Neural progenitor cell (in vitro differentiated cells): ENCODE results near the gene SUPT20HL2. TPM values are rescaled to one million over a fixed set of nuclear protein-coding genes. Genes with fewer than 3 reads are reported as not detected.

Source experiments
- DNase-seq: peaks from one replicate; pipeline ENCODE4 v3.0.0-alpha.2; 2016; ENCODE audit warnings: low spot score
- H2AFZ ChIP-seq: fragments of 200-600 bp; sonication (generic); replicated peaks from 2 replicates; pipeline ENCODE4 v1.6.1; 2016; ENCODE audit warnings: antibody characterized with exemption
- H3F3A ChIP-seq: fragments of 200-600 bp; sonication (generic); 2 replicates; pipeline ENCODE4 v1.6.1; 2016; ENCODE audit warnings: antibody characterized with exemption, low read depth
- H3K27ac ChIP-seq: fragments of 200-600 bp; sonication (generic); 2 replicates; pipeline ENCODE4 v1.5.1; 2016; ENCODE audit warnings: mild to moderate bottlenecking
- H3K27me3 ChIP-seq: fragments of 200-600 bp; sonication (generic); 2 replicates; pipeline ENCODE4 v1.6.1; 2016; ENCODE audit warnings: mild to moderate bottlenecking, moderate library complexity
- H3K36me3 ChIP-seq: fragments of 200-600 bp; sonication (generic); 2 replicates; pipeline ENCODE4 v1.5.1; 2016
- H3K4me1 ChIP-seq: fragments of 200-600 bp; sonication (generic); 2 replicates; pipeline ENCODE4 v1.6.1; 2016; ENCODE audit warnings: mixed run types
- H3K4me2 ChIP-seq: fragments of 200-600 bp; sonication (generic); 2 replicates; pipeline ENCODE4 v1.6.1; 2016
- H3K4me3 ChIP-seq: fragments of 200-600 bp; sonication (generic); 2 replicates; pipeline ENCODE4 v1.5.1; 2016
- H3K79me2 ChIP-seq: fragments of 200-600 bp; sonication (generic); 2 replicates; pipeline ENCODE4 v1.6.1; 2016; ENCODE audit warnings: low read depth
- H3K9ac ChIP-seq: fragments of 200-600 bp; sonication (generic); 2 replicates; pipeline ENCODE4 v1.6.1; 2016
- H3K9me3 ChIP-seq: fragments of 200-600 bp; sonication (generic); 2 replicates; pipeline ENCODE4 v1.5.1; 2016; ENCODE audit warnings: low read depth
- H4K20me1 ChIP-seq: fragments of 200-600 bp; sonication (generic); 2 replicates; pipeline ENCODE4 v1.6.1; 2016; ENCODE audit warnings: low read depth
- H3K27ac Mint-ChIP-seq: 3 replicates; pipeline ENCODE4 v1.8.0; 2021; ENCODE audit warnings: mixed read lengths
- H3K27me3 Mint-ChIP-seq: 2 replicates; pipeline ENCODE4 v1.8.0; 2022; ENCODE audit warnings: low read depth, mild to moderate bottlenecking, inconsistent platforms, moderate library complexity, mixed read lengths; ENCODE audit not compliant: insufficient read depth
- H3K36me3 Mint-ChIP-seq: 3 replicates; pipeline ENCODE4 v1.8.0; 2021; ENCODE audit warnings: mixed read lengths
- H3K4me1 Mint-ChIP-seq: 3 replicates; pipeline ENCODE4 v1.8.0; 2021; ENCODE audit warnings: mixed read lengths
- H3K4me3 Mint-ChIP-seq: 3 replicates; pipeline ENCODE4 v1.8.0; 2021; ENCODE audit warnings: mild to moderate bottlenecking, moderate library complexity, mixed read lengths
- H3K9me3 Mint-ChIP-seq: 3 replicates; pipeline ENCODE4 v1.8.0; 2020; ENCODE audit warnings: mixed read lengths
- EZH2 ChIP-seq: fragments of 200-600 bp; sonication (generic); IDR thresholded peaks from 2 replicates; pipeline ENCODE4 v1.6.1; 2017; ENCODE audit warnings: antibody characterized with exemption, mild to moderate bottlenecking, moderate library complexity
- EZH2phosphoT487 ChIP-seq: fragments of 200-600 bp; sonication (generic); IDR thresholded peaks from 2 replicates; pipeline ENCODE4 v1.6.1; 2017; ENCODE audit warnings: antibody characterized with exemption
- total RNA-seq: library from RNA; depleted of rRNA; stranded (reverse); fragments of >200 nt; gene quantifications from 2 replicates; pipeline ENCODE4 v1.2.3, GENCODE V29; 2015; ENCODE audit warnings: low replicate concordance
- TF ChIP-seq, protein P1 (sequence below): fragments of 200-600 bp; sonication (generic); IDR thresholded peaks from 2 replicates; pipeline ENCODE4 v1.5.1; 2017; ENCODE audit warnings: antibody characterized with exemption, mild to moderate bottlenecking

SUPT20HL2 gene
- total RNA-seq, 1 donor from 2014 or later: not detected

DNA sequence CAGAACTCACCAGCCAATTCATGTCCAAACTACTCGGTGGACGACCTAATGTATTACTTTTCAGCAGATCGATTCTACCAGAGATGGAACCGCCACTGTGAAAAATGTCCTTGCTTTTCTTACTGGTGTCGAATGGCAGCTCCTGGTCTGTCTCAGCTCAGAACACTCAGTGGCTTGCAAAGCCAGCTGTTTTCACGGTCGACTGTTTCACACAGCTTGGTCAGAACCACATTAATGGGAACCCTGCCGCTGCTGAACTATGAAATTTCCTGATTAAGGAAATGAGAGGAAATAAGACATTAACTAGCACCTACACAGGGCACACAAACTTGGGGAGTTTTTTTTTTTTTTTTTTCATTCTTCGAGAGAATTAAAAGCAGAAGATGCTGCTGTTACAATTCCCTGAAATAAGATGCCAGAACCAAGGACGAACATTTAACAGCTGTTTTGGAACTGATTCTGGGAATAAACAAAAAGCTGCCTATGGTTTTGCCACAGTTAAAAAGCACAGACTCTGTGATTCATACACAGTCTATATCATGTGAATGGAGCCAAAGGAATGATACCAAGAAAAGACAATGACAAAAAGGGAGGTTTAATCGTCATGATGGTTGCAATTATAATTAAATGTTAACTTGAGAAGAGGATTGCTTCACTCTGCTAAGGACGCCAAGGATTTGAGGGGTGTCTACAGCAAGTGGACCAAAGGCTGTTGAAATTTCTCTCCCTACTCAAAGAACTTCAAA is 31.3 kb downstream of the SUPT20HL2 start:
- Mint-ChIP-seq H3K9me3 (no peaks in the 10 kb centered on the region), H3K27me3 (peaks cover 5% of the 10 kb centered on the region), H3K4me1 (peaks cover 24% of the 10 kb centered on the region), H3K4me3 (peak overlapping the region; percentile 72), H3K36me3 (no peaks in the 10 kb centered on the region), H3K27ac (peak overlapping the region; percentile 82)
- Histone ChIP-seq H3K9ac (no peak overlapping the region), H3K79me2 (no peaks in the 10 kb centered on the region), H3K27ac (no peak overlapping the region), H2AFZ (no peak overlapping the region), H3K27me3 (no peaks in the 10 kb centered on the region), H3K4me3 (no peak overlapping the region), H3K4me1 (peaks cover 17% of the 10 kb centered on the region), H3K36me3 (no peaks in the 10 kb centered on the region), H3F3A (no peaks in the 10 kb centered on the region), H3K4me2 (peak overlapping the region; percentile 46), H3K9me3 (no peaks in the 10 kb centered on the region), H4K20me1 (no peaks in the 10 kb centered on the region)
- TF ChIP-seq EZH2phosphoT487: no peak
- TF ChIP-seq, protein P1, sequence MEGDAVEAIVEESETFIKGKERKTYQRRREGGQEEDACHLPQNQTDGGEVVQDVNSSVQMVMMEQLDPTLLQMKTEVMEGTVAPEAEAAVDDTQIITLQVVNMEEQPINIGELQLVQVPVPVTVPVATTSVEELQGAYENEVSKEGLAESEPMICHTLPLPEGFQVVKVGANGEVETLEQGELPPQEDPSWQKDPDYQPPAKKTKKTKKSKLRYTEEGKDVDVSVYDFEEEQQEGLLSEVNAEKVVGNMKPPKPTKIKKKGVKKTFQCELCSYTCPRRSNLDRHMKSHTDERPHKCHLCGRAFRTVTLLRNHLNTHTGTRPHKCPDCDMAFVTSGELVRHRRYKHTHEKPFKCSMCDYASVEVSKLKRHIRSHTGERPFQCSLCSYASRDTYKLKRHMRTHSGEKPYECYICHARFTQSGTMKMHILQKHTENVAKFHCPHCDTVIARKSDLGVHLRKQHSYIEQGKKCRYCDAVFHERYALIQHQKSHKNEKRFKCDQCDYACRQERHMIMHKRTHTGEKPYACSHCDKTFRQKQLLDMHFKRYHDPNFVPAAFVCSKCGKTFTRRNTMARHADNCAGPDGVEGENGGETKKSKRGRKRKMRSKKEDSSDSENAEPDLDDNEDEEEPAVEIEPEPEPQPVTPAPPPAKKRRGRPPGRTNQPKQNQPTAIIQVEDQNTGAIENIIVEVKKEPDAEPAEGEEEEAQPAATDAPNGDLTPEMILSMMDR: no peak
- no peak for TF ChIP-seq EZH2
- DNase-seq: peak; percentile 55

- Histone ChIP-seq H4K20me1 (no peaks in the 10 kb centered on the region), H3K4me2 (no peak overlapping the region), H2AFZ (no peak overlapping the region), H3K36me3 (no peaks in the 10 kb centered on the region), H3K9ac (no peak overlapping the region), H3F3A (no peaks in the 10 kb centered on the region), H3K27me3 (no peaks in the 10 kb centered on the region), H3K4me3 (no peak overlapping the region), H3K27ac (no peak overlapping the region), H3K9me3 (no peaks in the 10 kb centered on the region), H3K4me1 (peaks cover 3% of the 10 kb centered on the region), H3K79me2 (no peaks in the 10 kb centered on the region)
- TF ChIP-seq, protein P1: no peak
- no peak for TF ChIP-seq EZH2phosphoT487
- no peak for TF ChIP-seq EZH2
- H3K4me3 Mint-ChIP-seq: no peak overlapping the region
- no peaks in the 10 kb centered on the region for H3K36me3 Mint-ChIP-seq
- no peak overlapping the region for H3K27ac Mint-ChIP-seq
- H3K27me3 Mint-ChIP-seq: peaks cover 7% of the 10 kb centered on the region
- no peaks in the 10 kb centered on the region for H3K9me3 Mint-ChIP-seq
- DNase-seq: no peak
- peaks cover 15% of the 10 kb centered on the region for H3K4me1 Mint-ChIP-seq
These were observed 36.5 kb downstream of the SUPT20HL2 start for GRCh38 chrX:24277405-24277804.

DNA sequence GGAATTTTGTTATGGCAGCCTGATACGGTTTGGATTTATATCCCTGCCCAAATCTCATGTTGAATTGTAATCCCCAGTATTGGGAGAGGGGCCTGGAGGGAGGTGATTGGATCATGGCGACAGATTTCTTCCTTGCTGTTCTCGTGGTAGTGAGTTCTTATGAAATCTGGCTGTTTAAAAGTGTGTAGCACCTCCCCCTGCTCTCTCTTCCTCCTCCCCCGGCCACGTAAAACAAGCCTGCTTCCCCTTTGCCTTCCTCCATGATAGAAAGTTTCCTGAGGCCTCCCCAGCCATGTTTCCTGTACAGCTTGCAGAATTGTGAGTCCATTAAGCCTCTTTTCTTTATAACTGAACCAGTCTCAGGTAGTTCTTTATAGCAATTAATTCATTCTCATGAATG is 37.9 kb downstream of the SUPT20HL2 start:
- Histone ChIP-seq H3F3A (no peaks in the 10 kb centered on the region), H3K36me3 (no peaks in the 10 kb centered on the region), H3K4me3 (no peak overlapping the region), H3K9me3 (no peaks in the 10 kb centered on the region), H4K20me1 (no peaks in the 10 kb centered on the region), H3K27me3 (no peaks in the 10 kb centered on the region), H3K27ac (no peak overlapping the region), H3K9ac (no peak overlapping the region), H3K4me1 (no peaks in the 10 kb centered on the region), H3K4me2 (no peak overlapping the region), H2AFZ (no peak overlapping the region), H3K79me2 (no peaks in the 10 kb centered on the region)
- no peak for DNase-seq
- Mint-ChIP-seq H3K27ac (no peak overlapping the region), H3K4me3 (no peak overlapping the region), H3K4me1 (peaks cover 6% of the 10 kb centered on the region), H3K9me3 (peaks cover under 1% of the 10 kb centered on the region), H3K27me3 (peaks cover 4% of the 10 kb centered on the region), H3K36me3 (no peaks in the 10 kb centered on the region)
- TF ChIP-seq EZH2phosphoT487 (no peak), EZH2 (no peak)
- TF ChIP-seq, protein P1: no peak
